ENCODE results near the gene PANX2.
"Not testable (repeated sequence)": the region's sequence is repeated elsewhere in the genome, so short reads cannot be mapped to it uniquely, and the experiment has no call there.

Gene PANX2

GRCh38 chr22:50148166-50148500 is 22.4 kb upstream of the PANX2 start:
- no peak for DNase-seq (ENCODE audit: low read depth)

- DNase-seq (ENCODE audit: low read depth), result peak; percentile 44
Measured at GRCh38 chr22:50148991-50149721, 21.4 kb upstream of the PANX2 start.

- DNase-seq (ENCODE audit: low read depth), result no peak
Measured at GRCh38 chr22:50150161-50151129, 20.1 kb upstream of the PANX2 start.

- DNase-seq (ENCODE audit: low read depth), result no peak
Measured at GRCh38 chr22:50151571-50152537, 18.7 kb upstream of the PANX2 start.

GRCh38 chr22:50153056-50153755 is 17.3 kb upstream of the PANX2 start:
- no peak for DNase-seq (ENCODE audit: low read depth)

- DNase-seq (ENCODE audit: low read depth), result no peak
Measured at GRCh38 chr22:50153756-50154140, 16.8 kb upstream of the PANX2 start.

GRCh38 chr22:50157709-50158375 is 12.7 kb upstream of the PANX2 start:
- no peak for DNase-seq (ENCODE audit: low read depth)

- no peak for DNase-seq (ENCODE audit: low read depth)
Measured at GRCh38 chr22:50160947-50161346, 9.6 kb upstream of the PANX2 start.

GRCh38 chr22:50161508-50162390 is 8.8 kb upstream of the PANX2 start:
- DNase-seq (ENCODE audit: low read depth), result no peak

GRCh38 chr22:50162391-50162956 is 8.1 kb upstream of the PANX2 start:
- no peak for DNase-seq (ENCODE audit: low read depth)

- DNase-seq (ENCODE audit: low read depth), result no peak
Measured at GRCh38 chr22:50165436-50166123, 5.0 kb upstream of the PANX2 start.

GRCh38 chr22:50167689-50168489 is 2.6 kb upstream of the PANX2 start:
- DNase-seq (ENCODE audit: low read depth), result no peak

- not testable (repeated sequence) for DNase-seq (ENCODE audit: low read depth)
Measured at GRCh38 chr22:50168490-50169180, 1.9 kb upstream of the PANX2 start.

- DNase-seq (ENCODE audit: low read depth), result no peak
Measured at GRCh38 chr22:50169181-50169759, 1.3 kb upstream of the PANX2 start.

GRCh38 chr22:50169774-50170341 is 673 bp upstream of the PANX2 start:
- DNase-seq (ENCODE audit: low read depth), result no peak

GRCh38 chr22:50171319-50171964 is 911 bp downstream of the PANX2 start:
- DNase-seq (ENCODE audit: low read depth), result no peak
